H1 (cell line): Measurements from ENCODE around the gene PDZK1IP1. TPM values are rescaled to one million over a fixed set of nuclear protein-coding genes. Genes with fewer than 3 reads are reported as not detected.

Experiments
- polyA plus RNA-seq, 7 experiments: library from polyadenylated mRNA; depleted of rRNA in 3 of 7; stranded (reverse) in 5 of 7; unstranded in 2 of 7; fragments of >200 nt in 5 of 7; fragments of 200-250 nt in 2 of 7; gene quantifications; 1 replicate in 5 of 7; 2 replicates in 1 of 7; 4 replicates in 1 of 7; pipeline versions ENCODE4 v1.2.1 to v1.2.3, GENCODE V29; 2011 to 2013; ENCODE audit warnings: missing spikeins in 2 of 7, mixed read lengths in 2 of 7
- total RNA-seq: library from RNA; stranded (reverse); fragmentation: NEBNext Ultra II Directional; extraction: Animal tissue kit (Norgen Biotek cat#: 25700); gene quantifications from 2 replicates; pipeline ENCODE4 v1.2.1, GENCODE V29; 2021
- TF ChIP-seq, protein P1 (sequence below): IDR thresholded peaks from 2 replicates; pipeline ENCODE4 v1.6.1; 2012; ENCODE audit warnings: inconsistent platforms
- TF ChIP-seq, protein P2 (sequence below): IDR thresholded peaks from 2 replicates; pipeline ENCODE4 v1.6.1; 2011; ENCODE audit warnings: low read length, improper control_type of control experiment

PDZK1IP1 gene
- total and polyA plus RNA-seq, 2 of the 8 experiments (the other 6 are each of a cell fraction or from before 2014, with no cell fraction given) = 0.17 TPM; not detected in 1

- TF ChIP-seq, protein P1, sequence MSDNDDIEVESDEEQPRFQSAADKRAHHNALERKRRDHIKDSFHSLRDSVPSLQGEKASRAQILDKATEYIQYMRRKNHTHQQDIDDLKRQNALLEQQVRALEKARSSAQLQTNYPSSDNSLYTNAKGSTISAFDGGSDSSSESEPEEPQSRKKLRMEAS = no peak
- TF ChIP-seq, protein P2, sequence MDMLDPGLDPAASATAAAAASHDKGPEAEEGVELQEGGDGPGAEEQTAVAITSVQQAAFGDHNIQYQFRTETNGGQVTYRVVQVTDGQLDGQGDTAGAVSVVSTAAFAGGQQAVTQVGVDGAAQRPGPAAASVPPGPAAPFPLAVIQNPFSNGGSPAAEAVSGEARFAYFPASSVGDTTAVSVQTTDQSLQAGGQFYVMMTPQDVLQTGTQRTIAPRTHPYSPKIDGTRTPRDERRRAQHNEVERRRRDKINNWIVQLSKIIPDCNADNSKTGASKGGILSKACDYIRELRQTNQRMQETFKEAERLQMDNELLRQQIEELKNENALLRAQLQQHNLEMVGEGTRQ = no peak
- TF ChIP-seq, all 59 proteins: peak for 0
Measured at GRCh38 chr1:47213230-47213963, 23.6 kb upstream of the PDZK1IP1 start (continued).
